ENCODE measurements around the gene CHST3.
"Not testable (repeated sequence)": the region's sequence is repeated elsewhere in the genome, so short reads cannot be mapped to it uniquely, and the experiment has no call there.

Gene CHST3

GRCh38 chr10:71952745-71953144 is 11.4 kb upstream of the CHST3 start:
- no peak for DNase-seq

- DNase-seq = peak; percentile 72
Measured at GRCh38 chr10:71957546-71958275, 6.5 kb upstream of the CHST3 start.

- no peak for DNase-seq
Measured at GRCh38 chr10:71959526-71959925, 4.7 kb upstream of the CHST3 start.

GRCh38 chr10:71961831-71962230 is 2.4 kb upstream of the CHST3 start:
- no peak for DNase-seq

GRCh38 chr10:71962901-71963300 is 1.3 kb upstream of the CHST3 start:
- no peak for DNase-seq

GRCh38 chr10:71963351-71964097 is 671 bp upstream of the CHST3 start:
- DNase-seq = peak; percentile 48

- DNase-seq = peak; percentile 81
Measured at GRCh38 chr10:71964743-71965515, 734 bp downstream of the CHST3 start.

- no peak for DNase-seq
Measured at GRCh38 chr10:71965623-71966022, 1.4 kb downstream of the CHST3 start.

- DNase-seq = peak; percentile 9
Measured at GRCh38 chr10:71966046-71967004, 2.1 kb downstream of the CHST3 start.

GRCh38 chr10:71967958-71968357 is 3.8 kb downstream of the CHST3 start:
- not testable (repeated sequence) for DNase-seq

GRCh38 chr10:71968553-71969474 is 4.6 kb downstream of the CHST3 start:
- peak; percentile 32 for DNase-seq

- DNase-seq = no peak
Measured at GRCh38 chr10:71969929-71970328, 5.7 kb downstream of the CHST3 start.

- DNase-seq = no peak
Measured at GRCh38 chr10:71970331-71970730, 6.1 kb downstream of the CHST3 start.

- no peak for DNase-seq
Measured at GRCh38 chr10:71970869-71971268, 6.7 kb downstream of the CHST3 start.

- peak; percentile 12 for DNase-seq
Measured at GRCh38 chr10:71971311-71971731, 7.1 kb downstream of the CHST3 start.

- DNase-seq = no peak
Measured at GRCh38 chr10:71971769-71972555, 7.8 kb downstream of the CHST3 start.

GRCh38 chr10:71972746-71973695 is 8.8 kb downstream of the CHST3 start:
- DNase-seq = no peak

- DNase-seq = no peak
Measured at GRCh38 chr10:71973777-71974488, 9.7 kb downstream of the CHST3 start.
